Activated CD4-positive, CD25-positive, alpha-beta regulatory T cell (primary cell): Measurements from ENCODE around the gene GPHN.
"Not testable (repeated sequence)": the region's sequence is repeated elsewhere in the genome, so short reads cannot be mapped to it uniquely, and the experiment has no call there.

ENCODE experiments used
- DNase-seq, 4 experiments: peaks; one replicate each; lab custom pipeline; 2025; lab: John Stamatoyannopoulos, UW

GPHN gene

GRCh38 chr14:66657780-66658179 is 149.8 kb downstream of the GPHN start:
- DNase-seq: no peak

GRCh38 chr14:66662374-66662773 is 154.4 kb downstream of the GPHN start:
- DNase-seq: no peak

- no peak for DNase-seq
These were observed 169.8 kb downstream of the GPHN start for GRCh38 chr14:66677780-66678179.

GRCh38 chr14:66680216-66680615 is 172.3 kb downstream of the GPHN start:
- no peak for DNase-seq

- no peak for DNase-seq
These were observed 188.4 kb downstream of the GPHN start for GRCh38 chr14:66696326-66696725.

- DNase-seq: no peak
These were observed 190.6 kb downstream of the GPHN start for GRCh38 chr14:66698503-66698902.

GRCh38 chr14:66701813-66702212 is 193.9 kb downstream of the GPHN start:
- no peak for DNase-seq

GRCh38 chr14:66708267-66708666 is 200.3 kb downstream of the GPHN start:
- DNase-seq: no peak

GRCh38 chr14:66709291-66709690 is 201.3 kb downstream of the GPHN start:
- DNase-seq: no peak

GRCh38 chr14:66714291-66714690 is 206.3 kb downstream of the GPHN start:
- DNase-seq: not testable (repeated sequence)

GRCh38 chr14:66715313-66715712 is 207.4 kb downstream of the GPHN start:
- not testable (repeated sequence) for DNase-seq

- no peak for DNase-seq
These were observed 208.3 kb downstream of the GPHN start for GRCh38 chr14:66716227-66716626.

GRCh38 chr14:66717561-66718140 is 209.7 kb downstream of the GPHN start:
- DNase-seq: no peak

GRCh38 chr14:66724996-66725395 is 217.0 kb downstream of the GPHN start:
- DNase-seq: no peak

- not testable (repeated sequence) for DNase-seq
These were observed 223.4 kb downstream of the GPHN start for GRCh38 chr14:66731298-66731697.

- DNase-seq: no peak
These were observed 227.9 kb downstream of the GPHN start for GRCh38 chr14:66735853-66736252.

GRCh38 chr14:66739826-66740225 is 231.9 kb downstream of the GPHN start:
- DNase-seq: no peak

GRCh38 chr14:66745078-66745477 is 237.1 kb downstream of the GPHN start:
- DNase-seq: no peak

GRCh38 chr14:66746316-66747006 is 238.5 kb downstream of the GPHN start:
- no peak for DNase-seq

GRCh38 chr14:66752109-66752508 is 244.2 kb downstream of the GPHN start:
- no peak for DNase-seq

GRCh38 chr14:66758031-66758613 is 250.2 kb downstream of the GPHN start:
- DNase-seq: no peak

- no peak for DNase-seq
These were observed 264.2 kb downstream of the GPHN start for GRCh38 chr14:66772146-66772545.

GRCh38 chr14:66782853-66783252 is 274.9 kb downstream of the GPHN start:
- DNase-seq: no peak

GRCh38 chr14:66790101-66790500 is 282.2 kb downstream of the GPHN start:
- DNase-seq: no peak
